UCSD-AML1 (cell line): Measurements from ENCODE around the gene PLXNA4.
"Not testable (repeated sequence)": the region's sequence is repeated elsewhere in the genome, so short reads cannot be mapped to it uniquely, and the experiment has no call there.

Experiments
- DNase-seq: peaks from one replicate; lab custom pipeline; 2025; ENCODE audit not compliant: unreplicated experiment; lab: John Stamatoyannopoulos, UW

PLXNA4 gene

GRCh38 chr7:132394283-132395198, 181.7 kb downstream of the PLXNA4 start:
- no peak for DNase-seq

- no peak for DNase-seq
These were observed 182.4 kb downstream of the PLXNA4 start for GRCh38 chr7:132393789-132394261.

- no peak for DNase-seq
These were observed 183.6 kb downstream of the PLXNA4 start for GRCh38 chr7:132392713-132393112.

GRCh38 chr7:132390705-132391104, 185.6 kb downstream of the PLXNA4 start:
- no peak for DNase-seq

GRCh38 chr7:132390049-132390448, 186.2 kb downstream of the PLXNA4 start:
- DNase-seq: not testable (repeated sequence)

- no peak for DNase-seq
These were observed 187.6 kb downstream of the PLXNA4 start for GRCh38 chr7:132388688-132389087.

- DNase-seq: no peak
These were observed 188.7 kb downstream of the PLXNA4 start for GRCh38 chr7:132387596-132387995.

GRCh38 chr7:132386201-132386681, 190.0 kb downstream of the PLXNA4 start:
- DNase-seq: no peak

- no peak for DNase-seq
These were observed 192.3 kb downstream of the PLXNA4 start for GRCh38 chr7:132383962-132384361.

GRCh38 chr7:132381742-132382472, 194.4 kb downstream of the PLXNA4 start:
- DNase-seq: no peak

GRCh38 chr7:132380059-132380458, 196.2 kb downstream of the PLXNA4 start:
- no peak for DNase-seq

GRCh38 chr7:132379292-132379691, 197.0 kb downstream of the PLXNA4 start:
- DNase-seq: no peak

GRCh38 chr7:132377703-132378584, 198.3 kb downstream of the PLXNA4 start:
- DNase-seq: no peak

- no peak for DNase-seq
These were observed 199.3 kb downstream of the PLXNA4 start for GRCh38 chr7:132377015-132377414.

GRCh38 chr7:132376361-132377013, 199.8 kb downstream of the PLXNA4 start:
- DNase-seq: no peak

- no peak for DNase-seq
These were observed 202.4 kb downstream of the PLXNA4 start for GRCh38 chr7:132373879-132374278.

- DNase-seq: no peak
These were observed 203.2 kb downstream of the PLXNA4 start for GRCh38 chr7:132373041-132373440.

- DNase-seq: no peak
These were observed 204.3 kb downstream of the PLXNA4 start for GRCh38 chr7:132371948-132372347.

GRCh38 chr7:132368246-132368900, 207.9 kb downstream of the PLXNA4 start:
- DNase-seq: no peak

- DNase-seq: no peak
These were observed 208.5 kb downstream of the PLXNA4 start for GRCh38 chr7:132367795-132368194.
